Measurements from ENCODE around the gene CREB3L1.

DNA sequence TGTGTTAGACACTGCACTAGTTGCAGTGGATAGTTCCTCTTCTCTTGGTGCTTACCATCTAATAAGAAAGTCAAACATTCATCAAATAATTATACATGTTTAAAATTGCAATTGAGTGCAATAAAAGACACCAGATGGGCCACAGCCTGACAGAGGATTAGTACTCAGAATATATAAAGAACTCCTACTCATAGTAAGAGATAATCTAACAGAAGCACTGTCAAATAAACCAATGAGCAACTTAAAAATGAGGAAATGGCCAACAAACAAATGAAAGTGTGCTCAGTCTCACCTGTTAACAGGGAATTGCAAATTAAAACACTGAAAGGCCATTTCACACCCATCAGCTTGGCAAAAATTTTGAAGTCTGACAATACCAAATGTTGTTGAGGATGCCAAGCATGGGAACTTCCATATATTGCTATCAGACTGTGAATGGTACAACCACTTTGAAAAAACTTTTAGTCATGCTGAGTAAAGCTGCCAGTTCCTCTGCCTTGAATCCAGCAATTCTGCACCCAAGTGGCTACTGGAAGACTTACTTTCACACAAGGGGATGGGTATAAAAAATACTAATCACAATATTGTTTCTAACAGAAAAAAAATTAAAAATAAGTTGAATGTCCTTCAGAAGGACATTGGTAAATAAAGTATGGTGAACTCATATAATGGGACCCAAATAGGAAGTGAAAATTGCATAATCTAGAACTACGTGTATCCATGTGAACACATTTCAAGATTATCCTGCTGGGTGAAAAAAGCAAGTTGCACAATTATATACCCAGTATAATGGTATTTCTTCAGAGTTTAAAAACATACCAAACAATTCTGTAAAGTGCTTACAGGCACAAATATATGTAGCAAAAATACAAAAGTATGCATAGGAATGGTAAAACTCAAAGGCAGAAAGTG lies 41.4 kb upstream of the CREB3L1 start:
- no peak for TF ChIP-seq POLR2A (IDR thresholded peaks at IDR 0.05)
- TF ChIP-seq, protein P1, sequence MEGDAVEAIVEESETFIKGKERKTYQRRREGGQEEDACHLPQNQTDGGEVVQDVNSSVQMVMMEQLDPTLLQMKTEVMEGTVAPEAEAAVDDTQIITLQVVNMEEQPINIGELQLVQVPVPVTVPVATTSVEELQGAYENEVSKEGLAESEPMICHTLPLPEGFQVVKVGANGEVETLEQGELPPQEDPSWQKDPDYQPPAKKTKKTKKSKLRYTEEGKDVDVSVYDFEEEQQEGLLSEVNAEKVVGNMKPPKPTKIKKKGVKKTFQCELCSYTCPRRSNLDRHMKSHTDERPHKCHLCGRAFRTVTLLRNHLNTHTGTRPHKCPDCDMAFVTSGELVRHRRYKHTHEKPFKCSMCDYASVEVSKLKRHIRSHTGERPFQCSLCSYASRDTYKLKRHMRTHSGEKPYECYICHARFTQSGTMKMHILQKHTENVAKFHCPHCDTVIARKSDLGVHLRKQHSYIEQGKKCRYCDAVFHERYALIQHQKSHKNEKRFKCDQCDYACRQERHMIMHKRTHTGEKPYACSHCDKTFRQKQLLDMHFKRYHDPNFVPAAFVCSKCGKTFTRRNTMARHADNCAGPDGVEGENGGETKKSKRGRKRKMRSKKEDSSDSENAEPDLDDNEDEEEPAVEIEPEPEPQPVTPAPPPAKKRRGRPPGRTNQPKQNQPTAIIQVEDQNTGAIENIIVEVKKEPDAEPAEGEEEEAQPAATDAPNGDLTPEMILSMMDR (IDR thresholded peaks at IDR 0.05 in 4 of 5, conservative IDR thresholded peaks at IDR 0.05 in 1 of 5) = no peak

Data from gastrocnemius medialis (tissue), 4 donors.